ENCODE results near the gene MACROH2A2.

DNA sequence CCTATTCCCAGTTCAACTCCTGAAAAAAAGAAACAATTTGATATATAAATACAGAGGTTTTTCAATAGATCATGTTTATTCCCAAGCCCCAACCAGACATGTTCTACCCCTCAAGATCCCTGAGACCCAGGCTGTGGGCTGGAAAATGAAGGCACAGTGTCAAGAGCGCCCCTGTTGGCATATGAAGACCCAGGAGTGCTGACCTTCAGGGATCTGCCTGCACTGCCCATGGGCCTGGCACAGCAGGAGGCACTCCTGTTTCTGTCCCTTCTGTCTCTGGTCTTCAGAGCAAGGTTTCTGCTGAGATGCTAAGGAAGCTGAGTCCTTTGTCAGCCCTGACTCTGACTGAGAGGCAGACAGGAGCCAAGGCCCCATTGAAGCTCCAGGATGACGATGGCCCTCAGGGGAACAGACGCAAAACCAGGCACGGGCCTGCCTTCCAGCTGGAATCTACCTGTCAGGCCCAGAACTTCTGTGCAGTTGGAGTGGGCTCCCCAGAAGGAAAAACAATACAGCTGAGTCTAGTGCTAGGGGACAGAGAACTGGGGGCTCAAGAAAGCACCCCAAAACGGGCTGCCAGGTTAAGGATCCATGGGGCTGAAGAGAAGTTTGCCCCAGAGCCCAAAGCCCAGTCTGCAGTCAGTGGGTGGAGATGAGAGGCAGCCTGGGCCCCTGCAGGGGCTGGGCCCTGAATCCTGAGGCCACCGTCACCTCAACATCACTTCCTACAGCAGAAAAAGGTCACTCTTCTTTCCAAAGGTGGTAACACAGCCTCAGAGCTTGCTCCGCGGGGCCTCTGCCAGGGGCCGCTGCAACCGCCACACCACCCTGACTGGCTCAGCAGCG is 86.7 kb downstream of the MACROH2A2 start:
- TF ChIP-seq POLR2A (IDR thresholded peaks at IDR 0.05) = no peak
- TF ChIP-seq CTCF (IDR thresholded peaks at IDR 0.05 in 8 of 11, conservative IDR thresholded peaks at IDR 0.05 in 3 of 11) = no peak
- TF ChIP-seq POLR2AphosphoS5 (IDR thresholded peaks at IDR 0.05) = no peak
